Measurements from ENCODE around the gene CTNNA3. TPM values are rescaled to one million over a fixed set of nuclear protein-coding genes. Genes with fewer than 3 reads are reported as not detected.

Gene CTNNA3
- total RNA-seq, 1 experiment from 2014 or later = 0.32 TPM

GRCh38 chr10:67612176-67612575, 83.8 kb downstream of the CTNNA3 start:
- H3K9me3 ChIP-seq (ENCODE audit: control insufficient read depth in 1 of 2, insufficient read depth in 1 of 2, low read depth in 1 of 2, low read length in 2 of 2) = no peaks in the 10 kb centered on the region
- no peak overlapping the region for H3K9ac ChIP-seq (ENCODE audit: low read length)
- H3K27me3 ChIP-seq (ENCODE audit: insufficient read depth, low read length) = no peaks in the 10 kb centered on the region
- TF ChIP-seq EGR1 (IDR thresholded peaks at IDR 0.05; ENCODE audit: low read depth) (no peak), SP1 (IDR thresholded peaks at IDR 0.05; ENCODE audit: low read depth) (no peak), ATF3 (IDR thresholded peaks at IDR 0.05) (no peak), ZBTB33 (IDR thresholded peaks at IDR 0.05; ENCODE audit: extremely low read depth, insufficient replicate concordance, low read length) (no peak), CTCF (IDR thresholded peaks at IDR 0.05 in 2 of 3, conservative IDR thresholded peaks at IDR 0.05 in 1 of 3; ENCODE audit: borderline replicate concordance in 1 of 3, insufficient read depth in 1 of 3, low read depth in 2 of 3, low read length in 2 of 3) (no peak), MAX (IDR thresholded peaks at IDR 0.05) (no peak), EZH2phosphoT487 (IDR thresholded peaks at IDR 0.05; ENCODE audit: borderline replicate concordance) (no peak), SRF (IDR thresholded peaks at IDR 0.05; ENCODE audit: low read depth) (no peak), POLR2A (IDR thresholded peaks at IDR 0.05; ENCODE audit: borderline replicate concordance, extremely low read depth, insufficient read depth, insufficient read length) (no peak), EZH2 (IDR thresholded peaks at IDR 0.05) (no peak), ZFX (IDR thresholded peaks at IDR 0.05) (no peak), CBX3 (IDR thresholded peaks at IDR 0.05; ENCODE audit: low read depth) (no peak), YY1 (IDR thresholded peaks at IDR 0.05; ENCODE audit: extremely low read depth, insufficient replicate concordance, low read depth, low read length) (no peak), JUND (IDR thresholded peaks at IDR 0.05) (no peak), ZNF274 (IDR thresholded peaks at IDR 0.05; ENCODE audit: low read depth, low read length) (no peak), REST (IDR thresholded peaks at IDR 0.05; ENCODE audit: low read depth) (no peak), CEBPB (IDR thresholded peaks at IDR 0.05; ENCODE audit: low read depth) (no peak)
- no peak overlapping the region for H3K4me3 ChIP-seq (replicated peaks in 1 of 2; ENCODE audit: low read depth in 1 of 2, low read length in 2 of 2)
- H3K36me3 ChIP-seq (ENCODE audit: control insufficient read depth in 1 of 2, insufficient read depth in 2 of 2, low read length in 2 of 2) = no peaks in the 10 kb centered on the region
- peaks cover 4 to 9% of the 10 kb centered on the region in 2 experiments; a peak in 3 of 4 replicates for H3K4me1 ChIP-seq (ENCODE audit: control insufficient read depth in 1 of 2, insufficient read depth in 2 of 2, low read length in 2 of 2)
- RAD21 ChIA-PET (ENCODE audit: low non-redundant PET in 1 of 2, low total read pairs in 2 of 2, uncharacterized antibody in 2 of 2, unreplicated experiment in 2 of 2) = no interaction called here
- no peak overlapping the region for H3K4me2 ChIP-seq (ENCODE audit: low read length)
- intact Hi-C loops (cut with micrococcal nuclease) = no loop called here
- no peaks in the 10 kb centered on the region for H3K79me2 ChIP-seq (ENCODE audit: insufficient read depth, low read length)
- CTCF ChIA-PET = no interaction called here
- no TSS peak for BruUV-seq (replicated peaks)
- H3K9me2 ChIP-seq (ENCODE audit: insufficient read depth) = no peaks in the 10 kb centered on the region; the same call in 1 of the 2 replicates
- H4K20me1 ChIP-seq (ENCODE audit: insufficient read depth) = no peaks in the 10 kb centered on the region
- no peak overlapping the region for H2AFZ ChIP-seq (ENCODE audit: low read depth, low read length, poor library complexity, severe bottlenecking)
- no peak for DNase-seq (ENCODE audit: low read depth, low spot score)
- ATAC-seq = no peak
- H3K27ac ChIP-seq (ENCODE audit: low read depth, low read length) = no peak overlapping the region
- POLR2A ChIA-PET = no interaction called here
